GM18870 (cell line): Measurements from ENCODE around the gene IFIT1.
"Not testable (repeated sequence)": the region's sequence is repeated elsewhere in the genome, so short reads cannot be mapped to it uniquely, and the experiment has no call there.

Source experiments
- ATAC-seq: cut with Tn5 transposase; IDR thresholded peaks from one replicate; pipeline ENCODE4 v1.9.1; 2021; ENCODE audit warnings: moderate library complexity; ENCODE audit not compliant: unreplicated experiment

Gene IFIT1

GRCh38 chr10:89428877-89429276, 36.5 kb downstream of the IFIT1 start:
- ATAC-seq, result no peak

DNA sequence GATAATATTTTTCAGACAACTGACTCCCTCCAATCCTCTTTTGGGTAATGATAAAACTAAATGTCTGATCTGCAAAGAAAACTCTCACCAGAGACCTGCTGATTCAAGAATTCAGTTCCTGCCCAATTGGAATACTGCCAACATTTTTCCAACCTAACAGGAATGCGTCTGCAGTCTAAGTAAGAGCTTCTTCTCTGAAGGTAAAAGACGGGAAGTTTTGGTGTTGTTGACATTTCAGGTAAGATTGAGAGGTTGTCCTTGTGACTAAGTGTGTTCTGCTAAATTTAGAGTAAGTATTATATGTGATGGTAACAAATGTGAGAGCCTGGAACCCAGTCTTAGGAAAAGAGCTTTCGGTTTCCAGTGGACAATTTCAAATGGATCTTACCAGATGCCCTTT, 39.6 kb downstream of the IFIT1 start:
- no peak for ATAC-seq

DNA sequence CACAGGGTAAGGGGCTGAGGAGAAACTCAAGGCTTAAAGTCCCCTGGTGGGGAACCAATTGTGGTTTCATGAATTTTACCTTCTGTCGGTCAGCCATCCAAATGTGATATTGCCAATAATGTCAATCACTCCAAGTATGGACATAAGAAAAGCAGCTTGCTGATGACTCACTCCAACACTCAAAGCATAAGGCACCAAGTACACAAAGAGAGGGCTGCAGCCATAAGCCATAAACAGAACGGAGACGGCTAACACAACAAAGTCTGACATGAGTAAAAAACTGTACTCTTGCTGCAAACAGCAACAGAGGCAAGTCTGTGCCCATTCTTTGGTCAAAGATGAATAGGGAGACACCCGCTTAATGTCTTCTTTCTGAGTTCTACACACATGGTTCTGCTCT, 46.1 kb downstream of the IFIT1 start:
- ATAC-seq, result no peak

GRCh38 chr10:89440226-89441009, 48.0 kb downstream of the IFIT1 start:
- ATAC-seq, result no peak

GRCh38 chr10:89442289-89442688, 49.9 kb downstream of the IFIT1 start:
- ATAC-seq, result no peak

DNA sequence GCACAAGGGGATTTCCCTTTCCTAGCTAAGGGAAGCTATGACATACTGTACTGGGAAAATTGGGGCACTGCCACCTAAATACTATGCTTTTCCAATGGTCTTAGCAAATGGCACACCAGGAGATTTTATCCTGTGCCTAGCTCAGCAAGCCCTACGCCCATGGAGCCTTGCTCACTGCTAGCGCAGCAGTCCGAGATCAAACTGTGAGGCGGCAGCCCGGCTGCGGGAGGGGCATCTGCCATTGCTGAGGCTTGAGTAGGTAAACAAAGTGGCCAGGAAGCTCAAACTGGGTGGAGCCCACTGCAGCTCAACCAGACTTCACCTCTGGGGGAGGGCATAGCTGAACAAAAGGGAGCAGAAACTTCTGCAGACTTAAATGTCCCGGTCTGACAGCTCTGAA, 52.4 kb downstream of the IFIT1 start:
- not testable (repeated sequence) for ATAC-seq

- no peak for ATAC-seq
These were observed 58.5 kb downstream of the IFIT1 start for GRCh38 chr10:89450901-89451300.

DNA sequence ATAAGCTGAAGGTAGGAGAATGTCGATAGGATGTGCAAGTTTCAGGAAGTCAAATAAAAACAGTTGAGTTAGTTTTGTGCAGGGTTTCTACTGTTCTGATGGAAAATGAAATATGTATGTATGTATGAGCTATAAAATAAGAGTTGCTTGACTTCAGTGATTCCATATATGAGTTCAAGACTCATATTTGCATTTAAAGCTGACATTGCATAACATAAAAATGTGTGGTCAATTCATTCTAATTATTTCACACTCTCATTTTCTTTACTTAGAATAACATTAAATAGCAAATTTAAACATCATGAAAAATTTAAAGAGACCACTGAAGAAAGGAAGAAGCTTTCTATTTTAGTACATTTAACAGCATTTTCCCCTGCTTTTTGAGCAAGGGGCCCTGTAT, 59.8 kb downstream of the IFIT1 start:
- ATAC-seq, result no peak

- no peak for ATAC-seq
These were observed 62.3 kb downstream of the IFIT1 start for GRCh38 chr10:89454561-89455347.
